ENCODE results near the gene C1orf105.

DNA sequence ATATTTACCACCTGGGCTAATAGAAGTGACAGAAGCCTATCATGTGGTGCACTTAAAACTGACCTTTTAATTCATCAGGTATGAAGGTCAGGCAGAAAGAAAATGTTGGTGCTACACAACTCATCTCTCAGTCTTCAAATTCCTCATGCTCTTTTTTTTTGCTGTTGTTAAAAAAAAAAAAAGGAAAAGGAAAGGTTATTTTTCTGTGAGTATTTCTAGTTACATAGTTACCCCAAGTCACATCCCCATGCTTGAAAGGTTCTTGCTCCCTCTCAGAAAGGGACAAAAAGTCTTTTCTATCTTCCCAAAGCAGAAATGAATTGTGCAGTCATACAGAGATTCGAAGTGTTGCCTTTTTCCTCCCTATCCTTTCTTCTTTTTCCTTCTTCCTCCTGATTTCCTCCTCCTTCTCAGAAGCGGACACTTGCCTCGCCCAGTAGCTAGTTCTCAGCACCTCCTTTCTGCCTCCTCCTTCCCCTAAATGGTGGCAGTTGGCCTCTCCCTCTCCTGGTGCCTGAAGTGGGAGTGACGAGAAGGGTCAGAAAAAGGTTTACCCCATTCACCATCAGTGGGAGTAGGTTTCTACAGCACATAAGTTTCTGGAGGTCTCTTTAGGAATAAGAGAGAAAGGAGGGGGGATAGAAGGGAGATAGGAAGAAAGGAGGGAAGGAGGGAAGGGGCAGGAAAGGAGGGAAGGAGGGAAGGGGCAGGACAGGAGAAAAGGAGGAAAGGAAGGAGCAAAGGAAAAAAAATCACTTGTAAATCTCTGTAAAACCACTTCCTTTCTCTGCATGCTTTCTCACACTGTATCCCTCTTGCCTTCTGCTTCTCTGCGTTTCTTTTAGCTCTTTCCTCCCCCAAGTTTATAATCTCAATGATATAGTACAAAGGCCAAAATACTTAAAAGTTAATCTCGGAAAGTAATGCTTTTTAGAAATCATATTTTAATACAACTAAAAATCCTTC, 20.4 kb upstream of the C1orf105 start:
- TF ChIP-seq SMC3 (IDR thresholded peaks at IDR 0.05; ENCODE audit: low read depth, low read length) (no peak), NRF1 (IDR thresholded peaks at IDR 0.05; ENCODE audit: low read depth, low read length) (no peak), POLR2AphosphoS5 (IDR thresholded peaks at IDR 0.05; ENCODE audit: low read depth, low read length) (no peak), GATA2 (CRISPR knock-in tag; IDR thresholded peaks at IDR 0.05) (no peak), FOSL2 (IDR thresholded peaks at IDR 0.05; ENCODE audit: borderline replicate concordance, low read depth) (no peak)
- TF ChIP-seq, protein P1, sequence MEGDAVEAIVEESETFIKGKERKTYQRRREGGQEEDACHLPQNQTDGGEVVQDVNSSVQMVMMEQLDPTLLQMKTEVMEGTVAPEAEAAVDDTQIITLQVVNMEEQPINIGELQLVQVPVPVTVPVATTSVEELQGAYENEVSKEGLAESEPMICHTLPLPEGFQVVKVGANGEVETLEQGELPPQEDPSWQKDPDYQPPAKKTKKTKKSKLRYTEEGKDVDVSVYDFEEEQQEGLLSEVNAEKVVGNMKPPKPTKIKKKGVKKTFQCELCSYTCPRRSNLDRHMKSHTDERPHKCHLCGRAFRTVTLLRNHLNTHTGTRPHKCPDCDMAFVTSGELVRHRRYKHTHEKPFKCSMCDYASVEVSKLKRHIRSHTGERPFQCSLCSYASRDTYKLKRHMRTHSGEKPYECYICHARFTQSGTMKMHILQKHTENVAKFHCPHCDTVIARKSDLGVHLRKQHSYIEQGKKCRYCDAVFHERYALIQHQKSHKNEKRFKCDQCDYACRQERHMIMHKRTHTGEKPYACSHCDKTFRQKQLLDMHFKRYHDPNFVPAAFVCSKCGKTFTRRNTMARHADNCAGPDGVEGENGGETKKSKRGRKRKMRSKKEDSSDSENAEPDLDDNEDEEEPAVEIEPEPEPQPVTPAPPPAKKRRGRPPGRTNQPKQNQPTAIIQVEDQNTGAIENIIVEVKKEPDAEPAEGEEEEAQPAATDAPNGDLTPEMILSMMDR (IDR thresholded peaks at IDR 0.05), result no peak

Data from SK-N-SH (cell line).